HG02852 (cell line): ENCODE measurements around the gene ZNF556.
"Not testable (repeated sequence)": the region's sequence is repeated elsewhere in the genome, so short reads cannot be mapped to it uniquely, and the experiment has no call there.

Experiments used
- ATAC-seq: cut with Tn5 transposase; IDR thresholded peaks from one replicate; pipeline ENCODE4 v1.9.1; 2021; ENCODE audit warnings: mild to moderate bottlenecking, moderate library complexity; ENCODE audit not compliant: unreplicated experiment

The ZNF556 gene

GRCh38 chr19:2853015-2853606 lies 14.0 kb upstream of the ZNF556 start:
- no peak for ATAC-seq

GRCh38 chr19:2854849-2855248 lies 12.3 kb upstream of the ZNF556 start:
- no peak for ATAC-seq

- ATAC-seq: no peak
These were observed 10.6 kb upstream of the ZNF556 start for GRCh38 chr19:2856457-2857050.

GRCh38 chr19:2858864-2859263 lies 8.3 kb upstream of the ZNF556 start:
- ATAC-seq: no peak

GRCh38 chr19:2863816-2864215 lies 3.3 kb upstream of the ZNF556 start:
- ATAC-seq: no peak

GRCh38 chr19:2865334-2866100 lies 1.6 kb upstream of the ZNF556 start:
- no peak for ATAC-seq

GRCh38 chr19:2866495-2867024 lies 575 bp upstream of the ZNF556 start:
- no peak for ATAC-seq

GRCh38 chr19:2869618-2870017 lies 2.5 kb downstream of the ZNF556 start:
- ATAC-seq: no peak

- not testable (repeated sequence) for ATAC-seq
These were observed 5.0 kb downstream of the ZNF556 start for GRCh38 chr19:2872175-2872574.

- ATAC-seq: no peak
These were observed 10.5 kb downstream of the ZNF556 start for GRCh38 chr19:2877398-2878331.

- ATAC-seq: no peak
These were observed 16.7 kb downstream of the ZNF556 start for GRCh38 chr19:2883686-2884439.

- ATAC-seq: no peak
These were observed 18.6 kb downstream of the ZNF556 start for GRCh38 chr19:2885736-2886135.

- no peak for ATAC-seq
These were observed 20.3 kb downstream of the ZNF556 start for GRCh38 chr19:2887391-2887914.

- no peak for ATAC-seq
These were observed 21.6 kb downstream of the ZNF556 start for GRCh38 chr19:2888731-2889224.

GRCh38 chr19:2890531-2890930 lies 23.4 kb downstream of the ZNF556 start:
- ATAC-seq: not testable (repeated sequence)

- ATAC-seq: no peak
These were observed 29.6 kb downstream of the ZNF556 start for GRCh38 chr19:2896694-2897093.

- ATAC-seq: peak; percentile 93
These were observed 33.4 kb downstream of the ZNF556 start, which contains the start of gene ZNF57 for GRCh38 chr19:2900296-2901252. TSS of gene ZNF57 (plus strand) at chr19:2900928. CDS start at chr19:2901046, 118 bp downstream.

GRCh38 chr19:2902590-2903218 lies 35.6 kb downstream of the ZNF556 start:
- no peak for ATAC-seq
